ENCODE data around the gene FURIN.

- TF ChIP-seq CREB5 (CRISPR knock-in tag; IDR thresholded peaks at IDR 0.05; ENCODE audit: low read depth) (no peak), ZNF8 (CRISPR knock-in tag; IDR thresholded peaks at IDR 0.05) (no peak), ZFP3 (CRISPR knock-in tag; IDR thresholded peaks at IDR 0.05) (no peak), ARNTL (CRISPR knock-in tag; IDR thresholded peaks at IDR 0.05; ENCODE audit: borderline replicate concordance, low read depth) (no peak), PPARA (CRISPR knock-in tag; IDR thresholded peaks at IDR 0.05; ENCODE audit: borderline replicate concordance) (no peak), ZNF565 (CRISPR knock-in tag; conservative IDR thresholded peaks at IDR 0.05; ENCODE audit: low read depth) (no peak), ZFP30 (CRISPR knock-in tag; IDR thresholded peaks at IDR 0.05) (no peak), GLIS3 (CRISPR knock-in tag; IDR thresholded peaks at IDR 0.05) (no peak), TCF4 (CRISPR knock-in tag; IDR thresholded peaks at IDR 0.05; ENCODE audit: borderline replicate concordance) (no peak), TSHZ2 (CRISPR knock-in tag; IDR thresholded peaks at IDR 0.05) (no peak), SNAI2 (CRISPR knock-in tag; IDR thresholded peaks at IDR 0.05) (no peak)
Measured at GRCh38 chr15:90873488-90873997, 5.2 kb downstream of the FURIN start.

Measured in SK-N-SH treated with all-trans-retinoic acid at 6 μM for 48 hours (cell line).